Hepatocyte (in vitro differentiated cells): ENCODE results near the gene MAD1L1.

Experiments
- CTCF ChIP-seq: fragments of 200-600 bp; sonication (generic); IDR thresholded peaks from 2 replicates; pipeline ENCODE4 v1.5.1; 2016; ENCODE audit warnings: antibody characterized with exemption, mild to moderate bottlenecking; ENCODE audit not compliant: poor library complexity
- EZH2 ChIP-seq: fragments of 200-600 bp; sonication (generic); IDR thresholded peaks from 2 replicates; pipeline ENCODE4 v1.6.1; 2016; ENCODE audit warnings: antibody characterized with exemption, mild to moderate bottlenecking, borderline replicate concordance

DNA sequence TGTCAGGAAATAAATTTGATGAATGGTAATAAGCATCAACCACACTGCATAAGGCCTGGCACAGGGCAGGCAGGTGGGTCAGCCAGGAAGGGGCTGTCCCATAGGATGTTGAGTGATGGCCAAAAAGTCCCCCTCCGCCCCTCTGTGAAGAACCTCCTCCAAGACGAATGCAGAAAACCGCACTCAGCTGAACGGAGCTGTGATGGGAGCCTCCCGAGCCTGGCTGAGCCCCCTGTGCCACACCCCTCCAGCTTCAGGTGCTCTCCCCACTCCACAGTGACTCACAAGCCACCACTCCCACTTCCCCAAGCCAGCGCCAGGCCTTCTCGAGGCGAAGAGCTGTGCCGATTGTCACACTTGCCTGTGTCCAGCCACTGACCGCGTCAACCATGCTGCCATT lies 184.2 kb downstream of the MAD1L1 start:
- TF ChIP-seq EZH2 (no peak), CTCF (no peak)
